Upper lobe of right lung (tissue), 1 donor: ENCODE results near the gene TNS1. TPM values are rescaled to one million over a fixed set of nuclear protein-coding genes. Genes with fewer than 3 reads are reported as not detected.

ENCODE experiments used
- ATAC-seq: fragments of 200-7000 bp; cut with Tn5 transposase; one replicate; pipeline ENCODE4 v1.9.1; 2020; ENCODE audit warnings: mild to moderate bottlenecking, moderate library complexity
- DNase-seq: peaks from one replicate; pipeline ENCODE4 v3.0.0-alpha.2; 2020
- H3K27ac ChIP-seq: fragments of 200-600 bp; one replicate; pipeline ENCODE4 v1.8.0; 2022
- H3K27me3 ChIP-seq: fragments of 200-600 bp; one replicate; pipeline ENCODE4 v1.8.0; 2022; ENCODE audit warnings: mild to moderate bottlenecking
- H3K36me3 ChIP-seq: fragments of 200-600 bp; one replicate; pipeline ENCODE4 v1.8.0; 2022
- H3K4me1 ChIP-seq: fragments of 200-600 bp; one replicate; pipeline ENCODE4 v1.8.0; 2022
- H3K4me3 ChIP-seq: fragments of 200-600 bp; one replicate; pipeline ENCODE4 v1.8.0; 2022; ENCODE audit warnings: mild to moderate bottlenecking
- H3K9me3 ChIP-seq: fragments of 200-600 bp; one replicate; pipeline ENCODE4 v1.8.0; 2022
- intact Hi-C: fragments of 100-400 bp; cut with DNase I; formaldehyde crosslinking; loops from one replicate; pipeline ENCODE4 v1.11.0; 2022
- total RNA-seq: library from RNA; stranded (reverse); fragmentation: NEBNext Ultra II Directional; extraction: Animal tissue kit (Norgen Biotek cat#: 25700); gene quantifications from one replicate; pipeline ENCODE4 v1.2.1, GENCODE V29; 2021
- TF ChIP-seq, protein P1 (sequence below): fragments of 200-600 bp; IDR thresholded peaks from one replicate; pipeline ENCODE4 v1.8.0; 2022; ENCODE audit warnings: antibody characterized with exemption
- donor health status: DM: no; HTN: yes; CAD: no; lungs with severe emphysema.

TNS1 gene
- total RNA-seq, 1 donor from 2014 or later, result 669 TPM

DNA sequence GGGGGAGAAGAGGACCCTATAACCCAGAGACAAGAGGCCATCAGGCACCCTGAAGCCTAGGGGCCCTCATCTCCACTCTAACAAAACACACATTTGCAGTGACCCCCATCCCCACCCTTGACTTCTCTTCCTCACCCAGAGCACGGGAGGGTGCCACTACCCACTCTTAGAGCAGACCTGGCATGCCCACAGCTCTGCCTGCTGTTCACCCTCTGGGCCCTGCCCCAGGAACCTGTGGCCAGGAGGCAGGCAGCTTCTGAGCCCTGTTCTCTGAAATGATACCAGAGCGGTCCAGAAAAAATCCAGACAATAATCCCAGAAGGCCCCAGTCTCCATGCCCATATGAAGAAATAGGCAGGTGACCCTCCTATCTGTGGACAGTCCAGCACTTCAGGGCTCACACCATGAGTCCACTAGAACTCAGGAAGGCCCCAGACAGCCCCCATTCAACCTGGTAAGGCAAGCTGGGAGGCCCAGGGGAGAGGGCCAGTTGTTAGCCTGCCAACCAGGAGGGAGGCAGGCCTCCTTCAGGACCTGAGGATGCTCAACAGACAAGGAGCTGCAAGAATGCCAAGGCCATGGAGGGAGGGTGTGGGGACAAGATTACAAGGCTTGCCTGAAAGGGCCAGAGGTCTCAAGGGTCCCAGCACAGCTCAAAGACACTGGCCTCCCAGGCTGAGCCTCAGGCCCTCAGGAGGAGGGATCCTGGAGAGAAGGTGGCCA, 75.0 kb downstream of the TNS1 start:
- peaks cover 4% of the 10 kb centered on the region for H3K36me3 ChIP-seq
- no peak overlapping the region for H3K4me3 ChIP-seq
- H3K27ac ChIP-seq, result peak overlapping the region; percentile 91
- intact Hi-C loops, result no loop called here
- DNase-seq (no peak), ATAC-seq (no peak)
- H3K27me3 ChIP-seq, result no peaks in the 10 kb centered on the region
- peaks cover 96% of the 10 kb centered on the region for H3K4me1 ChIP-seq
- no peaks in the 10 kb centered on the region for H3K9me3 ChIP-seq
- TF ChIP-seq, protein P1, sequence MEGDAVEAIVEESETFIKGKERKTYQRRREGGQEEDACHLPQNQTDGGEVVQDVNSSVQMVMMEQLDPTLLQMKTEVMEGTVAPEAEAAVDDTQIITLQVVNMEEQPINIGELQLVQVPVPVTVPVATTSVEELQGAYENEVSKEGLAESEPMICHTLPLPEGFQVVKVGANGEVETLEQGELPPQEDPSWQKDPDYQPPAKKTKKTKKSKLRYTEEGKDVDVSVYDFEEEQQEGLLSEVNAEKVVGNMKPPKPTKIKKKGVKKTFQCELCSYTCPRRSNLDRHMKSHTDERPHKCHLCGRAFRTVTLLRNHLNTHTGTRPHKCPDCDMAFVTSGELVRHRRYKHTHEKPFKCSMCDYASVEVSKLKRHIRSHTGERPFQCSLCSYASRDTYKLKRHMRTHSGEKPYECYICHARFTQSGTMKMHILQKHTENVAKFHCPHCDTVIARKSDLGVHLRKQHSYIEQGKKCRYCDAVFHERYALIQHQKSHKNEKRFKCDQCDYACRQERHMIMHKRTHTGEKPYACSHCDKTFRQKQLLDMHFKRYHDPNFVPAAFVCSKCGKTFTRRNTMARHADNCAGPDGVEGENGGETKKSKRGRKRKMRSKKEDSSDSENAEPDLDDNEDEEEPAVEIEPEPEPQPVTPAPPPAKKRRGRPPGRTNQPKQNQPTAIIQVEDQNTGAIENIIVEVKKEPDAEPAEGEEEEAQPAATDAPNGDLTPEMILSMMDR, result no peak

DNA sequence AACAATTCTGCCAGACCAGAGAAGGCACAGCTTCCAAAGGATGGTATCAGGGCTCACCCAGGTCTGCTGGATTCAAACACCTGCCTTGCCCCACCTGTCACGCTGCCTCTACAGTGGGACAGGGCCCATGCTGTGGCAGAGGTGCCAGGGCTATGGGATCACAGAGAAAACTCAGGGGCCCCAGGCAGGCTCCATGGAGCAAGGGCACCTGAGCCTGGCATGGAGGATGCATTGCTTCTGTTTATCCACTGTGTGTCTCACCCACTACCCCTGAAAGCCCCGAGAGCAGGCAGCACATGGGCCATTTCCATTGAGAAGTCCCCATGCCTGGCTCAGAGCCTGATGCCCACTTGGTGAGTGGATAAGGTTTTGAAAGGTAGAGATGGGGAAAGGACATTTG, 76.0 kb downstream of the TNS1 start:
- Histone ChIP-seq H3K27ac (peak overlapping the region; percentile 91), H3K4me3 (no peak overlapping the region), H3K36me3 (peaks cover 4% of the 10 kb centered on the region), H3K9me3 (no peaks in the 10 kb centered on the region), H3K27me3 (no peaks in the 10 kb centered on the region), H3K4me1 (peaks cover 96% of the 10 kb centered on the region)
- TF ChIP-seq, protein P1, result no peak
- intact Hi-C loops, result no loop called here
- DNase-seq, result no peak
- ATAC-seq, result no peak

DNA sequence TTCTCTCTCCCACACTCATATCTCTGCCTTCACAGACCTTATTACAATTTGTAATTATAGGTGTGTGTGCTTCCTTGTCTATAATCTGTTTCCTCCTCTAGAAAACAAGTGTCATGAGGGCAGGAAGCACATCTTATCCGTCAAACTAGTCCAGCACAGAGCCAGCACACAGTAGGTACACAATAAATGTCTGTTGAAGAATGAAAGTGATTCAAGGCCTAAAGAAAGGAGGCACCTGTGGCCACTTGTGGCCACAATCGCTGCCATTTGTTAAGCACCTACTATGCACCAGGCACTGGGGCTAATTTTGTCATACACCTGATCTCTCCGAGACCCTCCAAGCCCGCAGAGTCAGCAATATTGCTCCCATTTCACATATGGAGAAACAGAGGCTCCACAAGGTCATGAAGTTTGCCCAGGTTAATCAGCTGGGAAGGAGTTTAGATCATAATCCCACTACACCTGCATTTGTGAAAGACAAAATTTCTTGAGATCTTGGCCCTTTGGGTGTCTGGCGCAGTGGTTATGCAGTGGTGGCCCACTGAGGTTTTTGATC, 78.4 kb downstream of the TNS1 start:
- H3K9me3 ChIP-seq, result no peaks in the 10 kb centered on the region
- no peak for DNase-seq
- H3K27ac ChIP-seq, result peak overlapping the region; percentile 80
- peaks cover 97% of the 10 kb centered on the region for H3K4me1 ChIP-seq
- TF ChIP-seq, protein P1, result no peak
- H3K4me3 ChIP-seq, result no peak overlapping the region
- H3K27me3 ChIP-seq, result no peaks in the 10 kb centered on the region
- intact Hi-C loops, result no loop called here
- ATAC-seq, result no peak
- peaks cover 13% of the 10 kb centered on the region for H3K36me3 ChIP-seq

DNA sequence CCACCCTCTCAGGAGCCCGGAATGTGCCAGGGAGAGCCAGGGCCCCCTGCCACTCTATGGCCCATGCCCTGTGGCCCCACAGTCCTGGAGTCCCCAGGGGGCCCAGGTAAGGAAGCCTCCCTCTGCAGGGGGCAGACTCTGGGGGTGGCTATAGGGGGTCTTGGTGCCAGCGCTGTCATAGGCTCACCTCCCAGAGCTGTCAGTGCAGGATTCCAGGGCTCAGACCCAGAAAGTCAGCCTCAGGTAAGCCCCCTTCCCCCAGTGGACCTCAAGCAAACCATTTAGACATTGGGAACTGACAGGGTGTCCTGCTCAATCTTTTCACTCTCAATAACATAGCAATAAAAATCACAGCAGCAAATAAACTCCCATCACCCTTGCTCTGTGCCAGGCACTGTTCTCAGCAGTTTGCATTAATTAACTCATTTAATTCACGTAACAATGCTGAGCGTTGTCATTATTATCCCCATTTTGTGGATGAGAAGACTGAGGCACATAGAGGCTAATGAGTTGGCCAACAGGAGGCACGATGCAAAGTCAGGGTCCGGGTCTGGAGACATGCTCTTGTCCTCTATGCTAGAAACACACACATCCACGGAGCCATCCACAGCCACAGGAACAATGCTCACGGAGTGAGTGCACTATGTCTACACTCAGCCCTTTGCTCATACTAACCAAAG, 79.6 kb downstream of the TNS1 start:
- Histone ChIP-seq H3K36me3 (peaks cover 20% of the 10 kb centered on the region), H3K27ac (peak overlapping the region; percentile 80), H3K9me3 (no peaks in the 10 kb centered on the region), H3K27me3 (no peaks in the 10 kb centered on the region), H3K4me1 (peaks cover 97% of the 10 kb centered on the region), H3K4me3 (no peak overlapping the region)
- intact Hi-C loops, result no loop called here
- peak; percentile 1 for ATAC-seq
- no peak for DNase-seq
- TF ChIP-seq, protein P1, result no peak

DNA sequence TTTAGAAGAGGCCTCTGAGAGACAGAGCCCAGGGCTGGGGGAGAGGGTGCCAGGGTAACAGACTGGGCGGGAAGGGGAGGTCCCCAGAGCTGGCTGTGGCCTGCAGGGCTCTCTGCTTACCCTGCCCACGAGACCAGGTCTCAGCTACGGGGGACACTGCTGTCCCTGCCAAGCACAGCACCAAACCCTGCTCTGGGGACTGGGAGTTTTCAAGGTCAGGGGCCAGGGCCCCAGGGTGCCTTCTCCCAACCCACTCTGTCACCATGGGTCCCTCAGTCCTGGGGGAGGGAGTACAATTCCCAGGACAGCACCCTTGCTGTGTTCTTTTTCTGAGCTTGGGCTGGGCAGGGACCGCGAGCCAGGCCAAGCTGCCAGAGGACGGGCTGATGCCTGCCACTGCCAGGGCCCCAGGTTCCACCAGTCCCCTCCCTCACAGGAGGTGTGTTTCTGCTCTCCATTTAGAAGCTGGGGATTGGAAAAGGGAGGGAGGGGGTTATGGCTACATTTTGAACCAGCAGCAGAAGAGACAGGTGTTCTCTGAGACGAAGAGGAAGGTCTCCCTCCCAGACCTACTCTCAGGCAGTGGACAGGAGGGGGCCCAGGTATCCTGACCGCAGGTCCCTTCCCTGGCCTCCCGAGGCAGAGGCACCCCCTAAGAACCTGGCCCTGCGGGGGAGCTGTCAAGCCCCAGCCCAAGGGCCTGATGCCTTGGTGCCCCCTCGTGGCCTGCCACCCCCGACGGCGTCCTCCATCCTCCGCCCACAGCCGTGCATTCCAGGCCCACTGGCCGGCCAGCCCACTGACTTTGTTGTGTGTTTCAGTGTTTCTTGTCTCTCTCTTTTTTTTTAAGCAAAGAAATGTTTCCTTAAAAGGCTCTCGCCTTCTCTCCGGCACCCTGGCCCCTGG, 80.4 kb downstream of the TNS1 start:
- H3K4me3 ChIP-seq, result no peak overlapping the region
- peak; percentile 40 for ATAC-seq

More for the DNA sequence above, 80.4 kb downstream of the TNS1 start:
- no peaks in the 10 kb centered on the region for H3K27me3 ChIP-seq
- intact Hi-C loops, result no loop called here
- TF ChIP-seq, protein P1, result peak; percentile 41
- no peaks in the 10 kb centered on the region for H3K9me3 ChIP-seq
- H3K27ac ChIP-seq, result peak overlapping the region; percentile 80
- peaks cover 97% of the 10 kb centered on the region for H3K4me1 ChIP-seq
- DNase-seq, result no peak
- peaks cover 20% of the 10 kb centered on the region for H3K36me3 ChIP-seq
